NT2/D1 (cell line): ENCODE measurements around the gene IDI2.

Source experiments
- SUZ12 ChIP-seq: IDR thresholded peaks from 2 replicates; pipeline ENCODE4 v1.6.1; 2011; ENCODE audit not compliant: insufficient read length, insufficient read depth; ENCODE audit errors: extremely low read depth
- YY1 ChIP-seq: IDR thresholded peaks from 2 replicates; pipeline ENCODE4 v1.6.1; 2011; ENCODE audit not compliant: insufficient read length, insufficient read depth
- ZNF274 ChIP-seq: IDR thresholded peaks from 2 replicates; pipeline ENCODE4 v1.6.1; 2011; ENCODE audit warnings: mild to moderate bottlenecking, low read depth, low read length

- TF ChIP-seq SUZ12 (no peak), ZNF274 (no peak), YY1 (no peak)
These were observed at the start of gene IDI2 for GRCh38 chr10:1025683-1026082.
